H1 (cell line): ENCODE measurements around the gene KATNAL2. TPM values are rescaled to one million over a fixed set of nuclear protein-coding genes. Genes with fewer than 3 reads are reported as not detected.

Experiments used
- CTCF ChIA-PET: fragments of 300-600 bp; sonication (Branson Sonifier 250); formaldehyde crosslinking; loops from one replicate; lab custom pipeline; 2021; ENCODE audit not compliant: partially characterized antibody; lab: Charles Lee
- POLR2A ChIA-PET: fragments of 300-600 bp; sonication (Branson Sonifier 250); formaldehyde crosslinking; loops from one replicate; lab custom pipeline; 2021; ENCODE audit warnings: inconsistent platforms; ENCODE audit not compliant: partially characterized antibody; lab: Charles Lee
- DNase-seq, 2 experiments: peaks; one replicate each; pipeline versions ENCODE4 v3.0.0 to v3.0.0-alpha.2; 2010 to 2022; ENCODE audit warnings: low spot score in 2 of 2, low read depth in 1 of 2, mixed read lengths in 1 of 2
- FAIRE-seq: peaks from 2 replicates; lab custom pipeline; 2011; peaks lifted over from hg19 to GRCh38; lab: Jason Lieb, UNC
- H2AFZ ChIP-seq: 2 replicates; pipeline ENCODE4 v1.8.1; 2012; ENCODE audit warnings: low read length, inconsistent platforms
- H2AK5ac ChIP-seq: 2 replicates; pipeline ENCODE4 v1.6.1; 2013; ENCODE audit warnings: low read depth, low read length
- H2BK120ac ChIP-seq: replicated peaks from 2 replicates; pipeline ENCODE3; 2013; ENCODE audit warnings: low read depth, low read length, inconsistent platforms
- H2BK12ac ChIP-seq: 2 replicates; pipeline ENCODE4 v1.6.1; 2013; ENCODE audit warnings: low read depth, low read length
- H2BK15ac ChIP-seq: 2 replicates; pipeline ENCODE4 v1.6.1; 2013; ENCODE audit warnings: low read length
- H2BK20ac ChIP-seq: 2 replicates; pipeline ENCODE4 v1.6.1; 2013; ENCODE audit warnings: low read length
- H2BK5ac ChIP-seq: 2 replicates; pipeline ENCODE4 v1.6.1; 2013; ENCODE audit warnings: low read depth, low read length
- H3K14ac ChIP-seq: 2 replicates; pipeline ENCODE4 v1.6.1; 2013; ENCODE audit warnings: inconsistent platforms; ENCODE audit not compliant: insufficient read length
- H3K18ac ChIP-seq: 2 replicates; pipeline ENCODE4 v1.6.1; 2013; ENCODE audit warnings: low read length; ENCODE audit errors: extremely low read depth
- H3K23ac ChIP-seq: 2 replicates; pipeline ENCODE4 v1.6.1; 2013; ENCODE audit warnings: inconsistent platforms; ENCODE audit not compliant: insufficient read length
- H3K23me2 ChIP-seq: 2 replicates; pipeline ENCODE4 v1.6.1; 2013; ENCODE audit warnings: low read depth, low read length
- H3K27ac ChIP-seq: 2 replicates; pipeline ENCODE4 v1.6.1; 2011; ENCODE audit warnings: low read depth, low read length, inconsistent platforms
- H3K27me3 ChIP-seq, 4 experiments: replicated peaks in 1 of 4; 1 replicate in 1 of 4; 2 replicates in 3 of 4; pipeline versions ENCODE4 v1.6.1 to v1.8.1; 2011 to 2013; ENCODE audit warnings: low read length in 3 of 4, mild to moderate bottlenecking in 3 of 4, inconsistent platforms in 2 of 4, mixed read lengths in 2 of 4, moderate library complexity in 1 of 4; ENCODE audit not compliant: control insufficient read depth in 3 of 4, insufficient read depth in 3 of 4; ENCODE audit errors: extremely low read depth in 1 of 4
- H3K36me3 ChIP-seq, 4 experiments: 2 replicates each; pipeline versions ENCODE4 v1.6.1 to v1.8.1; 2011 to 2013; ENCODE audit warnings: mild to moderate bottlenecking in 4 of 4, low read length in 3 of 4, moderate library complexity in 2 of 4, control low read depth in 1 of 4, inconsistent platforms in 1 of 4; ENCODE audit not compliant: insufficient read depth in 4 of 4, control insufficient read depth in 2 of 4
- H3K4ac ChIP-seq: replicated peaks from 2 replicates; pipeline ENCODE3; 2013; ENCODE audit warnings: low read length, low read depth, mixed read lengths, inconsistent platforms; ENCODE audit not compliant: insufficient read length
- H3K4me1 ChIP-seq, 4 experiments: replicated peaks in 1 of 4; 1 replicate in 1 of 4; 2 replicates in 3 of 4; pipeline versions ENCODE4 v1.6.1 to v1.8.1; 2011 to 2013; ENCODE audit warnings: low read length in 3 of 4, inconsistent platforms in 2 of 4, mixed read lengths in 1 of 4; ENCODE audit not compliant: insufficient read depth in 4 of 4, control insufficient read depth in 3 of 4
- H3K4me2 ChIP-seq, 2 experiments: 2 replicates each; pipeline versions ENCODE4 v1.6.1 to v1.8.1; 2011 to 2013; ENCODE audit warnings: low read depth in 2 of 2, low read length in 2 of 2, control low read depth in 1 of 2, inconsistent platforms in 1 of 2, mild to moderate bottlenecking in 1 of 2; ENCODE audit not compliant: insufficient read depth in 1 of 2
- H3K4me3 ChIP-seq, 4 experiments: fragments of 200-600, 300-600 bp in 1 of 4; sonication (generic), shearing (Covaris generic), sonication (Bioruptor Twin) in 1 of 4; 2 replicates each; pipeline versions ENCODE4 v1.5.1 to v1.8.1; 2011 to 2016; ENCODE audit warnings: low read length in 4 of 4, low read depth in 3 of 4, control low read depth in 2 of 4, inconsistent platforms in 2 of 4, mild to moderate bottlenecking in 2 of 4, mixed read lengths in 1 of 4, moderate library complexity in 1 of 4; ENCODE audit not compliant: insufficient read depth in 2 of 4; ENCODE audit errors: extremely low read depth in 1 of 4
- H3K56ac ChIP-seq: replicated peaks from 2 replicates; pipeline ENCODE3; 2013; ENCODE audit warnings: low read depth, mild to moderate bottlenecking, mixed read lengths, low read length, inconsistent platforms; ENCODE audit not compliant: insufficient read length
- H3K79me1 ChIP-seq: 2 replicates; pipeline ENCODE4 v1.6.1; 2013; ENCODE audit warnings: low read depth, low read length, control low read depth
- H3K79me2 ChIP-seq, 2 experiments: 2 replicates each; pipeline versions ENCODE4 v1.6.1 to v1.8.1; 2012 to 2013; ENCODE audit warnings: low read length in 2 of 2, mild to moderate bottlenecking in 2 of 2, inconsistent platforms in 1 of 2; ENCODE audit not compliant: insufficient read depth in 2 of 2, control insufficient read depth in 1 of 2
- H3K9ac ChIP-seq, 4 experiments: replicated peaks in 1 of 4; 1 replicate in 1 of 4; 2 replicates in 3 of 4; pipeline versions ENCODE4 v1.6.1 to v1.8.1; 2011 to 2013; ENCODE audit warnings: low read depth in 3 of 4, low read length in 3 of 4, control low read depth in 2 of 4, mild to moderate bottlenecking in 2 of 4, moderate library complexity in 2 of 4, inconsistent platforms in 1 of 4; ENCODE audit errors: extremely low read depth in 1 of 4
- H3K9me3 ChIP-seq, 2 experiments: 2 replicates each; pipeline versions ENCODE4 v1.6.1 to v1.8.1; 2012 to 2013; ENCODE audit warnings: mild to moderate bottlenecking in 2 of 2, moderate library complexity in 2 of 2, control low read depth in 1 of 2, inconsistent platforms in 1 of 2, low read depth in 1 of 2, low read length in 1 of 2, mixed read lengths in 1 of 2; ENCODE audit not compliant: insufficient read depth in 2 of 2
- H4K20me1 ChIP-seq, 2 experiments: replicated peaks in 1 of 2; 2 replicates each; pipeline versions ENCODE3 to v1.8.1; 2011 to 2013; ENCODE audit warnings: inconsistent platforms in 2 of 2, low read length in 2 of 2, mild to moderate bottlenecking in 1 of 2; ENCODE audit not compliant: insufficient read depth in 2 of 2, control insufficient read depth in 1 of 2
- H4K5ac ChIP-seq: 2 replicates; pipeline ENCODE4 v1.6.1; 2013; ENCODE audit warnings: low read length, low read depth, mixed read lengths, inconsistent platforms; ENCODE audit not compliant: insufficient read length
- H4K8ac ChIP-seq: 2 replicates; pipeline ENCODE4 v1.8.0; 2013; ENCODE audit warnings: mild to moderate bottlenecking, moderate library complexity, low read length, inconsistent platforms; ENCODE audit not compliant: insufficient read depth; ENCODE audit errors: extremely low read depth
- H4K91ac ChIP-seq: replicated peaks from 2 replicates; pipeline ENCODE3; 2013; ENCODE audit warnings: low read length, mixed read lengths, inconsistent platforms; ENCODE audit not compliant: insufficient read length
- CHD1 ChIP-seq: IDR thresholded peaks from 2 replicates; pipeline ENCODE4 v1.6.1; 2012; ENCODE audit warnings: low read depth, low read length, improper control_type of control experiment
- CTCF ChIP-seq, 3 experiments: IDR thresholded peaks; 1 replicate in 2 of 3; 2 replicates in 1 of 3; pipeline versions ENCODE4 v1.5.1 to v1.6.1; 2011; ENCODE audit warnings: low read length in 3 of 3, mild to moderate bottlenecking in 3 of 3, inconsistent platforms in 2 of 3, low read depth in 1 of 3, moderate library complexity in 1 of 3; ENCODE audit not compliant: insufficient read depth in 1 of 3; ENCODE audit errors: control extremely low read depth in 1 of 3
- KDM1A ChIP-seq: fragments of 200-600, 300-600 bp; sonication (generic); IDR thresholded peaks from 2 replicates; pipeline ENCODE4 v1.7.1; 2016; ENCODE audit warnings: mild to moderate bottlenecking, low read length, borderline replicate concordance
- PHF8 ChIP-seq: fragments of 200-600 bp; sonication (generic); conservative IDR thresholded peaks from 2 replicates; pipeline ENCODE4 v1.7.1; 2012; ENCODE audit warnings: low read depth, mild to moderate bottlenecking, inconsistent platforms, low read length, moderate library complexity
- RAD21 ChIP-seq, 2 experiments: IDR thresholded peaks in 1 of 2; conservative IDR thresholded peaks in 1 of 2; 2 replicates each; pipeline ENCODE4 v1.6.1; 2011; ENCODE audit warnings: low read depth in 2 of 2, low read length in 2 of 2, improper control_type of control experiment in 1 of 2, inconsistent platforms in 1 of 2, mild to moderate bottlenecking in 1 of 2, moderate library complexity in 1 of 2
- YY1 ChIP-seq: IDR thresholded peaks from 2 replicates; pipeline ENCODE4 v1.6.1; 2011; ENCODE audit warnings: low read depth, mild to moderate bottlenecking, low read length
- WGBS, 2 experiments: shearing (Covaris generic) in 1 of 2; methylation state at CpG; one replicate each; pipeline versions ENCODE4 v1.1.6 to v1.1.7; 2013 to 2015; ENCODE audit warnings: low lambda C conversion rate in 2 of 2, mixed read lengths in 2 of 2, inconsistent platforms in 1 of 2, low coverage in 1 of 2, missing lambda C conversion rate in 1 of 2; ENCODE audit not compliant: insufficient replicate concordance in 2 of 2, insufficient coverage in 1 of 2, insufficient read length in 1 of 2; ENCODE audit errors: extremely low coverage in 1 of 2, missing lambda C conversion rate in 1 of 2; 5-methylcytosine and 5-hydroxymethylcytosine counted together
- polyA plus RNA-seq, 7 experiments: library from polyadenylated mRNA; depleted of rRNA in 3 of 7; stranded (reverse) in 5 of 7; unstranded in 2 of 7; fragments of >200 nt in 5 of 7; fragments of 200-250 nt in 2 of 7; gene quantifications; 1 replicate in 5 of 7; 2 replicates in 1 of 7; 4 replicates in 1 of 7; pipeline versions ENCODE4 v1.2.1 to v1.2.3, GENCODE V29; 2011 to 2013; ENCODE audit warnings: missing spikeins in 2 of 7, mixed read lengths in 2 of 7
- total RNA-seq: library from RNA; stranded (reverse); fragmentation: NEBNext Ultra II Directional; extraction: Animal tissue kit (Norgen Biotek cat#: 25700); gene quantifications from 2 replicates; pipeline ENCODE4 v1.2.1, GENCODE V29; 2021

Gene KATNAL2
- total and polyA plus RNA-seq, 2 of the 8 experiments (the other 6 are each of a cell fraction or from before 2014, with no cell fraction given) = 10.0 to 15.2 TPM

DNA sequence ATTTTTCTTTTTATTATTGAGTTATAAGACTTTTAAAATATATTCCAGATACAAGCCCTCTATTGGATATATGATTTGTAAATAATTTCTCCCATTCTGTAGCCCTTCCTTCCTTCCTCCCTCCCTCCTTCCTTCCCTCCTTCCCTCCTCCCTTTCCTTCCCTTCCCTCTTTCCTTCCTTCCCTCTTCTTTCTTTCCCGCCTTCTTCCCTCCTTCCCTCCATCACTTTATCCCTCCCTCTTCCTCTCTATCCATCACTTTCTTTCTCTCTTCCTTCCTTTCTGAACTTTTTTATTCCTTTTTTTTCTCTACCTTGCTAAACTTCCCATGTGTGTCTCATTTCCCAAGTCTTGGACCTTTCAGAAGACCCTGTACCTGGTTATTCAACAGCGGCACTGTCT is 163.5 kb downstream of the KATNAL2 start:
- Histone ChIP-seq H3K9me3 (no peaks in the 10 kb centered on the region), H3K4me3 (no peak overlapping the region), H3K18ac (no peak overlapping the region), H2BK15ac (no peak overlapping the region), H2AFZ (no peak overlapping the region), H4K20me1 (peaks cover 0 to 2% of the 10 kb centered on the region in 2 experiments), H2BK5ac (no peak overlapping the region), H3K4me2 (no peak overlapping the region), H3K9ac (no peak overlapping the region), H3K4ac (no peak overlapping the region), H2BK20ac (no peak overlapping the region), H3K14ac (no peak overlapping the region), H3K27me3 (no peaks in the 10 kb centered on the region), H3K23ac (no peak overlapping the region), H3K4me1 (peaks cover 0 to 2% (median 0%) of the 10 kb centered on the region in 4 experiments; a peak in 2 of 7 replicates), H3K79me1 (no peaks in the 10 kb centered on the region), H4K5ac (no peak overlapping the region), H3K56ac (no peak overlapping the region), H2AK5ac (no peak overlapping the region), H4K91ac (no peak overlapping the region), H3K79me2 (no peaks in the 10 kb centered on the region), H2BK12ac (no peak overlapping the region), H3K36me3 (0 out of 8 replicates have a peak, but pooled peaks cover 0 to 2% (median 0%) of the 10 kb centered on the region in 4 experiments), H2BK120ac (no peak overlapping the region), H3K27ac (no peak overlapping the region), H3K23me2 (no peaks in the 10 kb centered on the region), H4K8ac (no peak overlapping the region)
- no peak for FAIRE-seq
- ChIA-PET POLR2A (no interaction called here), CTCF (interaction anchor here (1.4 kb wide), 1 partner anchor 19 kb away, joined by 7 read pairs; no protein-coding TSS in a partner anchor)
- no peak for DNase-seq
- TF ChIP-seq KDM1A (no peak), YY1 (no peak), CTCF (IDR thresholded peaks at IDR 0.05; ENCODE audit: control extremely low read depth in 1 of 3, insufficient read depth in 1 of 3, low read depth in 1 of 3, low read length in 3 of 3) (no peak), CHD1 (no peak), PHF8 (no peak), RAD21 (IDR thresholded peaks at IDR 0.05 in 1 of 2, conservative IDR thresholded peaks at IDR 0.05 in 1 of 2; ENCODE audit: low read depth in 2 of 2, low read length in 2 of 2) (no peak)
- WGBS, 2 experiments = 90 to 100% methylated on average over 1 to 2 of the region's 2 CpGs
